Heart left ventricle (tissue), 16 donors: ENCODE data around the gene ODF4. TPM values are rescaled to one million over a fixed set of nuclear protein-coding genes. Genes with fewer than 3 reads are reported as not detected.

Experiments used
- ATAC-seq, 4 donors: fragments of 200-7000 bp; cut with Tn5 transposase; one replicate each; pipeline ENCODE4 v1.9.1; 2020 to 2022; ENCODE audit warnings: moderate library complexity in 4 of 4, mild to moderate bottlenecking in 3 of 4, moderate number of reproducible peaks in 1 of 4
- DNase-seq, 5 donors: peaks; one replicate each; pipeline ENCODE4 v3.0.0-alpha.2; 2020
- H3K27ac ChIP-seq, 12 donors: fragments of 200-600 bp; sonication (generic) in 4 of 12; one replicate each; pipeline versions ENCODE4 v1.5.0 to v1.8.0; 2016 to 2022; ENCODE audit warnings: mild to moderate bottlenecking in 2 of 12
- H3K27me3 ChIP-seq, 9 donors: fragments of 200-600 bp; sonication (generic) in 2 of 9; one replicate each; pipeline versions ENCODE4 v1.5.1 to v1.8.0; 2016 to 2022; ENCODE audit warnings: mild to moderate bottlenecking in 3 of 9
- H3K36me3 ChIP-seq, 9 donors: fragments of 200-600 bp; sonication (generic) in 2 of 9; one replicate each; pipeline versions ENCODE4 v1.5.0 to v1.8.0; 2018 to 2022; ENCODE audit warnings: mild to moderate bottlenecking in 2 of 9
- H3K4me1 ChIP-seq, 12 donors: fragments of 200-600 bp; sonication (generic) in 4 of 12; one replicate each; pipeline versions ENCODE4 v1.5.0 to v1.8.0; 2016 to 2022; ENCODE audit warnings: mild to moderate bottlenecking in 3 of 12
- H3K4me3 ChIP-seq, 12 donors: fragments of 200-600 bp; sonication (generic) in 4 of 12; one replicate each; pipeline versions ENCODE4 v1.5.0 to v1.8.0; 2017 to 2022; ENCODE audit warnings: mild to moderate bottlenecking in 9 of 12, moderate library complexity in 4 of 12
- H3K9me3 ChIP-seq, 12 donors: fragments of 200-600 bp; sonication (generic) in 4 of 12; one replicate each; pipeline versions ENCODE4 v1.5.0 to v1.8.0; 2016 to 2022; ENCODE audit warnings: mild to moderate bottlenecking in 1 of 12
- POLR2A ChIP-seq, 2 donors: fragments of 450-650 bp; IDR thresholded peaks; one replicate each; pipeline ENCODE4 v1.6.1; 2017; ENCODE audit warnings: antibody characterized with exemption in 2 of 2, mild to moderate bottlenecking in 2 of 2, moderate library complexity in 2 of 2
- WGBS, 4 donors: extraction: QIAGEN DNeasy Blood & Tissue Kit in 2 of 4; methylation state at CpG; one replicate each; pipeline versions ENCODE4 v1.1.5 to v1.1.7; 2013 to 2018; 5-methylcytosine and 5-hydroxymethylcytosine counted together
- intact Hi-C, 10 donors: fragments of 100-400 bp; cut with DNase I; formaldehyde crosslinking; loops; one replicate each; pipeline versions ENCODE4 v1.11.1 to v1.14.2; 2022
- polyA plus RNA-seq, 2 donors: library from polyadenylated mRNA; stranded (reverse); fragments of 200-250 nt; gene quantifications; one replicate each; pipeline ENCODE4 v1.2.3, GENCODE V29; 2013
- total RNA-seq, 9 donors: library from RNA; depleted of rRNA in 2 of 9; stranded (reverse); fragments of >200 nt in 2 of 9; fragmentation: NEBNext Ultra II Directional in 3 of 9; extraction: Animal tissue kit (Norgen Biotek cat#: 25700) in 3 of 9; gene quantifications; one replicate each; pipeline versions ENCODE4 v1.1.0 to v1.2.4, GENCODE V29; 2016 to 2023
- TF ChIP-seq, protein P1 (sequence below), 12 donors: fragments of 200-600 bp; sonication (generic) in 4 of 12; IDR thresholded peaks; one replicate each; pipeline versions ENCODE4 v1.5.0 to v1.8.0; 2018 to 2022; ENCODE audit warnings: antibody characterized with exemption in 12 of 12, mild to moderate bottlenecking in 5 of 12
- donor health status: ischemic (EF 13 %, LVEDD 7.1; RV severe dilation, severe dysfunction).
- donor health status: healthy with polysubstance abuse.
- donor health status: DM: no; HTN: yes; CAD: no.
- donor health status: DM: no; HTN: no; CAD: no.
- donor health status: ischemic (EF 25% LVEDD 6.9; RV normal size, moderate dysfunction).
- donor health status: ischemic (EF 25% LVEDD 5.7; RV mildly dilated, moderate dysfunction).
- donor health status: healthy.
- donor health status: DM: yes; HTN: yes; CAD: no.
- donor health status: ischemic (EF 35%, LVEDD 5.7; RV mildly dilated, moderate dysfunction).
- donor health status: nonischemic (EF 11% LVEDD 7.7; RV severe dilation, severe dysfunction).
- donor health status: DM: yes; HTN: yes; CAD: no.
- donor health status: PGD.
- donor health status: ischemic (EF 29% LVEDD 5.4; RV normal size, mild dysfunction).
- donor health status: nonischemic (EF 23%, LVEDD 6.1; RV moderate dilation, normal function).

The ODF4 gene
- total and polyA plus RNA-seq, 11 donors: not detected

DNA sequence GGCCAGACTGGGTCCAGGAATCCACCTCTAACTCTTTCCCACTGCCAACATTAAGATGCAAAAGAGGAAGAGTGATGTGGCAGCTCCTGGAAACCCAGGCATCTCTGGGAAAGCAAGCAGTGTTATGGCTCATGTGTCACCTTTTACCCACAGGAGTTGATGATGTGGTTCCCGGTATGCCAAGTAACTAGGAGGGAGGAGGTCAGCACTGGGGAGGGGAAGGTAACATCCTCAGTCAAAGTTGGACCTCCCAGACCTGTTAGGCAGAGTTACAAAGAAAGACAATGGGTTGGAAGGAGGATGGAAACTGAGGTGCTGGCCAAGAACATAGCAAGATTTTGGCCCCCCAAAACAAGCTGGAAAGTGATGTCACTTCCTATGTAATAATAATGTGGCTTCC, 25.5 kb downstream of the ODF4 start:
- DNase-seq: peak in 1 of 5 donors; percentile 43
- Histone ChIP-seq H3K4me1 (peaks cover 0 to 54% (median 33%) of the 10 kb centered on the region in 12 donors), H3K9me3 (no peaks in the 10 kb centered on the region), H3K27ac (peak overlapping the region in 11 of 12 donors; percentile 15 to 76 (median 62)), H3K4me3 (no peak overlapping the region), H3K36me3 (peaks cover 0 to 42% (median 23%) of the 10 kb centered on the region in 9 donors), H3K27me3 (no peaks in the 10 kb centered on the region)
- WGBS, 4 donors: 29 to 42% (median 37%) methylated on average over 1 of the region's 1 CpG
- intact Hi-C loops: loop anchor here in 1 of 10 donors (5.0 kb wide), 1 partner anchor 53 kb away; the partner anchor contains the start of gene ARHGEF15
- peak; percentile 25 to 83 (median 61) for ATAC-seq
- TF ChIP-seq, protein P1, sequence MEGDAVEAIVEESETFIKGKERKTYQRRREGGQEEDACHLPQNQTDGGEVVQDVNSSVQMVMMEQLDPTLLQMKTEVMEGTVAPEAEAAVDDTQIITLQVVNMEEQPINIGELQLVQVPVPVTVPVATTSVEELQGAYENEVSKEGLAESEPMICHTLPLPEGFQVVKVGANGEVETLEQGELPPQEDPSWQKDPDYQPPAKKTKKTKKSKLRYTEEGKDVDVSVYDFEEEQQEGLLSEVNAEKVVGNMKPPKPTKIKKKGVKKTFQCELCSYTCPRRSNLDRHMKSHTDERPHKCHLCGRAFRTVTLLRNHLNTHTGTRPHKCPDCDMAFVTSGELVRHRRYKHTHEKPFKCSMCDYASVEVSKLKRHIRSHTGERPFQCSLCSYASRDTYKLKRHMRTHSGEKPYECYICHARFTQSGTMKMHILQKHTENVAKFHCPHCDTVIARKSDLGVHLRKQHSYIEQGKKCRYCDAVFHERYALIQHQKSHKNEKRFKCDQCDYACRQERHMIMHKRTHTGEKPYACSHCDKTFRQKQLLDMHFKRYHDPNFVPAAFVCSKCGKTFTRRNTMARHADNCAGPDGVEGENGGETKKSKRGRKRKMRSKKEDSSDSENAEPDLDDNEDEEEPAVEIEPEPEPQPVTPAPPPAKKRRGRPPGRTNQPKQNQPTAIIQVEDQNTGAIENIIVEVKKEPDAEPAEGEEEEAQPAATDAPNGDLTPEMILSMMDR (IDR thresholded peaks at IDR 0.05): no peak
- TF ChIP-seq POLR2A (IDR thresholded peaks at IDR 0.05): no peak

DNA sequence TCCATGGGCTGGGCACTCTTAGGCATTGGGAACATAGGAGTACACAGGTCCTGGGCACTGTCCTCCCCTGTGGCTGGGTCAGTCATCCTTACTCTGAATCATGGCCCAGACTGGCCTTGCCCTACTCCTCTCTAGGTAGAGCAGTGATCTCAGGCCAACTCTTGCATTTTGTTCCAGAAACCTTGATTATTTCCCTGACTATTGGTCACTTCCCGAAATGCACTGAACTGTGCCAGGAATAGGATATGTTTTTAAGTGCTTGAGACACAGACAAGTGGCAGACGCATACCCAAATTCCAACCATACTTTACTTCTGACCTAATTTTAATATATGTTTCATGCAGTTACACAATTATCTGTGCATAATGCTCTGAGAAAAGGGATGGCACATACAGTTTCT, 26.6 kb downstream of the ODF4 start:
- H3K4me1 ChIP-seq: peaks cover 0 to 54% (median 30%) of the 10 kb centered on the region in 12 donors
- TF ChIP-seq, protein P1 (IDR thresholded peaks at IDR 0.05): no peak
- TF ChIP-seq POLR2A (IDR thresholded peaks at IDR 0.05): no peak
- WGBS, 4 donors: 16 to 34% (median 24%) methylated on average over 2 of the region's 2 CpGs
- intact Hi-C loops: loop anchor here in 1 of 10 donors (5.0 kb wide), 1 partner anchor 54 kb away; the partner anchor contains the start of gene ARHGEF15
- H3K9me3 ChIP-seq: no peaks in the 10 kb centered on the region
- peaks cover 0 to 53% (median 28%) of the 10 kb centered on the region in 9 donors for H3K36me3 ChIP-seq
- no peak overlapping the region for H3K4me3 ChIP-seq
- ATAC-seq (peak; percentile 17 to 67 (median 64)), DNase-seq (no peak)
- H3K27me3 ChIP-seq: no peaks in the 10 kb centered on the region
- H3K27ac ChIP-seq: peak overlapping the region; percentile 15 to 76 (median 62)

DNA sequence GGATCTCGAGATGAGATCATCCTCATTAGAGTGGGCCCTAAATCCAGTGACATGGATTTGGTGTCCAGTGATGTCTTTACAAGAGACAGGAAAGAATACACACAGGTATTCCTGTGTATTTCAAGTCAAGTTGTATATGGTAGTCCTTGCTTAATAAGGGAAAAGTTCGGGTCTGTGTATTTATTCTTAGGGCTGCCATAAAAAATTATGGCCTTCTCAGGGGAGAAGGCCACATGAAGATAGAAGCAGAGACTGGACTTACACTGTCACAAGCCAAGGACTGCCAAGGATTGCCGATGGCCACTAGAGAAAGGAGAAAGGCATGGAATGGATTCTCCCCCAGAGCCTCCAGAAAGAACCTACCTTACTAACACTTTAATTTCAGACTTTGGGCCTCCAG, 28.6 kb downstream of the ODF4 start:
- H3K4me3 ChIP-seq: no peak overlapping the region
- TF ChIP-seq, protein P1 (IDR thresholded peaks at IDR 0.05): no peak
- no peak for TF ChIP-seq POLR2A (IDR thresholded peaks at IDR 0.05)
- ATAC-seq: no peak
- H3K4me1 ChIP-seq: peaks cover 0 to 43% (median 27%) of the 10 kb centered on the region in 12 donors
- no peaks in the 10 kb centered on the region for H3K27me3 ChIP-seq
- intact Hi-C loops: loop anchor here in 1 of 10 donors (5.0 kb wide), 1 partner anchor 56 kb away; the partner anchor contains the start of gene ARHGEF15
- peaks cover 0 to 61% (median 32%) of the 10 kb centered on the region in 9 donors for H3K36me3 ChIP-seq
- 78 to 94% (median 92%) methylated on average over 3 of the region's 3 CpGs for WGBS, 4 donors
- H3K27ac ChIP-seq: peak overlapping the region in 5 of 12 donors; percentile 13 to 48 (median 20)
- no peaks in the 10 kb centered on the region for H3K9me3 ChIP-seq
- DNase-seq: no peak

DNA sequence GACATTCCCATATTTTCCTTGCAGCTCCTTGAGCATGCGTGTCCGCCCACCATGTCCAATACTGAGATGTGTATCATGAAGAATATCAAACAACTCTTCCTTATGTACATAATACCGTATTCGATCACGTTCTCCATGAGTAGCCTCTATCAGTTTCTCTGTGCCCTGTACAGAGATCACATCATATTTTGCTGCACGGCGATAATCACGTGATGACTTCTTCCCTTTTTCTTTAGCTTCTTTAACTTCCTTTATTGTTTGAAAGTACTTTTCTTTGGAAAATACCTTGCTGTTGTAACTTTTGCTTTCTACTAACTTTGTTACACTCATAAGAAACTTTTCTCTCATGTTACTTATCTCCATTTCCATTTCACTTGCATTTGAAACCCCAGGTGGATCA, 30.3 kb downstream of the ODF4 start:
- DNase-seq: no peak
- intact Hi-C loops: loop anchor here in 5 of 10 donors (5.0 to 10.0 kb wide), 5 partner anchors 45 to 175 kb away; partner anchors contain the start of genes ARHGEF15 (in 2 of the 5) and BORCS6 (in 1 of the 5)
- no peak for ATAC-seq
- peak overlapping the region in 2 of 12 donors; percentile 9 to 32 for H3K27ac ChIP-seq
- peaks cover 0 to 44% (median 24%) of the 10 kb centered on the region in 12 donors for H3K4me1 ChIP-seq
- no peaks in the 10 kb centered on the region for H3K9me3 ChIP-seq
- no peak for TF ChIP-seq POLR2A (IDR thresholded peaks at IDR 0.05)
- TF ChIP-seq, protein P1 (IDR thresholded peaks at IDR 0.05): no peak
- H3K36me3 ChIP-seq: peaks cover 0 to 51% (median 32%) of the 10 kb centered on the region in 9 donors
- H3K27me3 ChIP-seq: no peaks in the 10 kb centered on the region
- WGBS, 4 donors: 88 to 94% (median 91%) methylated on average over 8 of the region's 8 CpGs
- H3K4me3 ChIP-seq: no peak overlapping the region
